GM19240 (cell line): ENCODE results near the gene SF3B4.

Source experiments
- DNase-seq: peaks from one replicate; pipeline ENCODE4 v3.0.0; 2011; ENCODE audit warnings: low spot score; ENCODE audit not compliant: insufficient read length

Gene SF3B4

GRCh38 chr1:149933208-149933607 is 5.6 kb upstream of the SF3B4 start:
- no peak for DNase-seq

- DNase-seq: no peak
Measured at GRCh38 chr1:149932474-149932873, 4.9 kb upstream of the SF3B4 start.

GRCh38 chr1:149931212-149931790 is 3.7 kb upstream of the SF3B4 start:
- DNase-seq: no peak

GRCh38 chr1:149929856-149930255 is 2.3 kb upstream of the SF3B4 start:
- no peak for DNase-seq

DNA sequence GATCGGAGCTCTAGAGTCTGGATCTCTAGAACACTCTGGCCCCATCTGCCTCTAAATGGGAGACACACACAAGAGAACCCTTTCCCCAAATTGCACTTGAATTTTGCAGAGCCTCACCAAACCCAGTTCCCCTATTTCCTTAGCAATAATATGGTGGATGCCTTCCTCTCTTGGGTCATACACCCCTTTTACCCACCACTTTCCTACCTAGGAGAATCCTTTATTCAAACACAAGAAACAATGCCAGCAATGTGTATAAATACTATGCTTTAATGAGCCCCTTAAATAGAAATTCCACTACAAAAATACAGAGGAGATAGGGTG is 760 bp upstream of the SF3B4 start:
- DNase-seq: no peak

- DNase-seq: no peak
Measured at GRCh38 chr1:149927056-149927562, 494 bp downstream of the SF3B4 start.

- DNase-seq: no peak
Measured at GRCh38 chr1:149926296-149926695, 1.3 kb downstream of the SF3B4 start.

DNA sequence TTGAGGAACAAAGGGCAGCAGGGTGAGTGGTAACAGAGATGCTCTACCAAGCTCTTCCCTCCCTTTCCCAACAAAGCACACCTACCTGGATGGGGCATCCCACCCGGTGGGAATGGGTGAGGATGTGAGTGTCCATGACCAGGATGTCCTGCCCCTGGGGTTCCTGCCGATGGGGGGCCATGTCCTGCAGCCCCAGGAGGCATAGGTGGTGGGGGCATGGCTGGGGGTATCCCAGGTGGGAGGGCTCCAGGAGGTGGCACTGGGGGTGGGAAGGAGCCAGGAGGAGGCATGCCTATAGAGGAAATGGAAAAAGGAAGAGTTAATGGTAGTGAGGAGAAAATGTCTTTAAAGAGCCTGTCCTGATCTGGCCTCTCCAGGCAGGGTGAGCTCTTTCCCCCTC is 1.9 kb downstream of the SF3B4 start:
- no peak for DNase-seq

DNA sequence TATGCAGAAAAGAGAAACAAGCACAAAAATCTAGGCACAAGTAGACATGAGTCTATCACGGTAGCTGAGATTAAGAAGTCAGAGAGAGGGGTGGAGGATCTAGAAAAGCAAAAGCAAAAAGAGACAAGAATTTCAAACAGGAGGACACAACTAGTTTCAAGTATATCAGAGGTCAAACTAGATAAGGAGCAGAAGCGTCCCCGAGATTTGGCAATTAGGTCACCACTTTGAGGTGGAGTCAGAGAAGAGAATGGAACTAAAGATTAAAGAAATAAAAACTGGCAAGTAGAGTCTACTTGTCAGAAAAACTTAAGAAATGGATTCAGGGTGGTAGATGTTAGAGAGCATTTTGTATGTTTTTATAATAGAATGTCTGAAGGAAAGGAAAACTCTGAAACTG is 2.3 kb downstream of the SF3B4 start:
- no peak for DNase-seq

- no peak for DNase-seq
Measured at GRCh38 chr1:149923626-149924025, 4.0 kb downstream of the SF3B4 start.

- DNase-seq: no peak
Measured at GRCh38 chr1:149917571-149918144, 9.9 kb downstream of the SF3B4 start, which contains the start of gene SV2A. Gene SV2A (minus strand): TSS chr1:149917844. CDS start chr1:149913840, 4,004 bp downstream.

GRCh38 chr1:149916898-149917252 is 10.7 kb downstream of the SF3B4 start:
- no peak for DNase-seq

DNA sequence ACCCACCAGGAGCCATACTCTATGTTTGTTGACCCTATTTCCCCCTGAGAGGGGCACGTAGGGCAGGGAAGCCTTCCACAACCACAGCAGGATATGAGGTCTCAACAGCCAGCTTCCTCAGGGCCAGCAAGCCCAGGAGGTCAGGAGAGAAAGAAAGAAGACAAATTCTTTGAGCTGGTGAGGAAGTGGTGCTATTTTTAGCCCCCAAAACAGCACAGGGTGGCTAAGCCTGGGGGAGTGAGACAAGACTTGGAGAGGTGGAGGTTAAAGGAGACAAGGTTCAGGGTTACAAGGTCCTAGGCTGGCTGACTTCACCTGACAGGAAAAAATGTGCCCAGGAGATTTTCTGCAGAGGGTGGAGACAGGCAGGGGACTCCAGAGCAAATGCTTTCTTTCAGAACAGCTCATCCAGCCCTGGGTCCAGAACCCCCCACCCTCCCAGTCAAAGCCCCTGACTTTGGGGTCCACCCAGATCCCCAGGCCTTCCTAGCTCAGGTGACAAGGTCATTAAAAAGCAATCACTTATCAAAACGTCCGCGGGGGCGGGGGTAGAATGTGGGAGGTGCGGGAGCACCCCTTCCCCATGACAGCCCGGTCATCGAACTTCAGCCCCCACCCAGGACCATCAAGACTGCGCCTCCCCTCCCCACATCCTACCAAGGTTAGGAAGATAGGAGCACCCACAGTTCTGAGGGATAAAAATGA is 11.3 kb downstream of the SF3B4 start:
- DNase-seq: no peak

DNA sequence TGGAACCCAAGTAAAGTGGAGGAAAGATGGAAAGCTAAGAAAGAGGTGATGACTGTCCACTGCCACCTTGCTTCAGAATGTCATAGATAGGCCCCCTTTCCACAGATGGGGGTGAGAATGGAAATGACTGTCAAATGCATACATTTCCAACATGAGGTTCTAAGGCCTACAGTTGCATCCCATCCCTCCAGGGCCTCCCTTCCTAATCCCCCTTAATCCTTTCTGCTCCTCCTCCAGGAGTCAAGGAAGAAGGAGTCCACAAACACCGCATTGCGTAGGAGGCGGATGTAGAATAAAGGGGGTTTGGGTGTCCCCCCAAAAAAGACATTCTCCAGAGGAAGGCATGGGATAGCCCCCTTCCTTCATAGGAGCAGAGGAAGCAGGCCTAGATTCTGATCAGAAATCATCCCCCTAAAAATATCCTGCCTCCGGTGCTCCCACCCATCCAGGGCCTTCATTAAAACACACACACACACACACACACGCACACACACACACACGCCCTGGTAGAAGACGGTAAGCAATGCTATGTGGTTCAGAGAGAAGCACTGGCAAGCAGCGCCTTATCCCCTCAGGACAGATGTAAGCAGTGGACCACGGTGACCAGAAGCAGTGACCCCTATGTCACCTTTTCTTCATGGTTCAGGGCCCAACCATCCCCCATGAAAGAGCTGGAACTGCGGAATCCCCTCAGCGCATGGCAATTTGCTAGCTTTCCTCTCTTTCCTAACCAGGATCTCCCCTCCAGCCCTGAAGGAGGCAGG is 12.0 kb downstream of the SF3B4 start:
- DNase-seq: no peak

DNA sequence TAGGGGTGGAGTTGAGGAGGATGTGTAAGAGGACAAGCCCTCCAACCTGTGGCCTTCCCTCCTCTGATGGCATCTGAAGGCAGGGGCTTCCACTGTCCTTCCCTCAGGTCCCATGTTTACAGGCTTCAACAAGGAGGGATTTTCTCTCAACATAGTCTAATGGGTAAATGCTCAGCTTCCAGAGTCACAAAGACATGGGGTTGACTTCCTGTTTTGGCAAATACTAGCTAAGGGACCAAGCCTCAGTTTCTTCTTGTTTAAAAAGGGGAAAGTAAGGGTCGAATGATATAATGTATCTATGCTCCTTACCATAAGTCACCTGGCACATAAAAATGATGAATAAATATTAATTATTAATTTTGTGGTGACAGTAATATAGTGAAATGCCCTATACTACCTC is 13.1 kb downstream of the SF3B4 start:
- DNase-seq: no peak

- DNase-seq: no peak
Measured at GRCh38 chr1:149906570-149907075, 21.0 kb downstream of the SF3B4 start.

- no peak for DNase-seq
Measured at GRCh38 chr1:149903836-149904491, 23.6 kb downstream of the SF3B4 start.

- peak; percentile 87 for DNase-seq
Measured at GRCh38 chr1:149899460-149900284, 27.9 kb downstream of the SF3B4 start, which contains the start of gene BOLA1. Gene BOLA1 (plus strand): TSS chr1:149899568. CDS start chr1:149900060, 492 bp downstream.

- no peak for DNase-seq
Measured at GRCh38 chr1:149896575-149896974, 31.0 kb downstream of the SF3B4 start.

DNA sequence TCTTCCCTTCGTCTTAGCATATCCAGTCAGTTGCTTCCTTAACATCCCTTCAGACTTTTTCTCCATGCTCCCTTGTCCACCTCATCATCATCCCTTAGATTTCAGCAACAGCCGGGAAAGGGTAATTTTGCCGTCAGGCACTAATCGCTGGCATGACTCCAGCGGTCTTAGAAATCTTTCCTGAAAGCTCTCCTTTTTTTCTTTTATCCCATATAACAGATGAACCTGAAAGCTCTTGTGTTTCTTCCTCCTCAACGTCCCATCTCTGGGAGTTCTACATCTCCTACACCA is 38.7 kb downstream of the SF3B4 start:
- no peak for DNase-seq
